Activated effector memory CD4-positive, alpha-beta T cell treated with Interleukin-2 at 50 U/mL for 16 hours (primary cell): ENCODE data around the gene CARS1.
"Not testable (repeated sequence)": the region's sequence is repeated elsewhere in the genome, so short reads cannot be mapped to it uniquely, and the experiment has no call there.

Experiments
- DNase-seq: peaks from one replicate; pipeline ENCODE4 v3.0.0-alpha.2; 2020

CARS1 gene

GRCh38 chr11:3089236-3090061, 32.2 kb upstream of the CARS1 start:
- DNase-seq = no peak

GRCh38 chr11:3088806-3089205, 31.6 kb upstream of the CARS1 start:
- DNase-seq = no peak

GRCh38 chr11:3087821-3088800, 30.9 kb upstream of the CARS1 start:
- no peak for DNase-seq

GRCh38 chr11:3087373-3087772, 30.1 kb upstream of the CARS1 start:
- no peak for DNase-seq

GRCh38 chr11:3086671-3087150, 29.5 kb upstream of the CARS1 start:
- no peak for DNase-seq

- DNase-seq = no peak
These were observed 28.9 kb upstream of the CARS1 start for GRCh38 chr11:3086114-3086513.

GRCh38 chr11:3085052-3085451, 27.8 kb upstream of the CARS1 start:
- no peak for DNase-seq

- no peak for DNase-seq
These were observed 26.1 kb upstream of the CARS1 start for GRCh38 chr11:3083321-3083720.

GRCh38 chr11:3081386-3081751, 24.1 kb upstream of the CARS1 start:
- no peak for DNase-seq

GRCh38 chr11:3080733-3081385, 23.6 kb upstream of the CARS1 start:
- no peak for DNase-seq

- no peak for DNase-seq
These were observed 22.9 kb upstream of the CARS1 start for GRCh38 chr11:3080104-3080503.

- DNase-seq = no peak
These were observed 20.7 kb upstream of the CARS1 start for GRCh38 chr11:3077846-3078440.

GRCh38 chr11:3077189-3077836, 20.1 kb upstream of the CARS1 start:
- no peak for DNase-seq

- DNase-seq = no peak
These were observed 17.8 kb upstream of the CARS1 start for GRCh38 chr11:3074912-3075589.

GRCh38 chr11:3073029-3073435, 15.8 kb upstream of the CARS1 start:
- no peak for DNase-seq

GRCh38 chr11:3069425-3069824, 12.2 kb upstream of the CARS1 start:
- DNase-seq = no peak

- DNase-seq = not testable (repeated sequence)
These were observed 9.1 kb upstream of the CARS1 start for GRCh38 chr11:3066308-3066707.

- DNase-seq = not testable (repeated sequence)
These were observed 7.5 kb upstream of the CARS1 start for GRCh38 chr11:3064709-3065108.

- DNase-seq = not testable (repeated sequence)
These were observed 6.7 kb upstream of the CARS1 start for GRCh38 chr11:3063876-3064275.

GRCh38 chr11:3063432-3063831, 6.2 kb upstream of the CARS1 start:
- DNase-seq = not testable (repeated sequence)

GRCh38 chr11:3060436-3061025, 3.3 kb upstream of the CARS1 start:
- no peak for DNase-seq
